DND-41 (cell line): ENCODE results near the gene ACER2.
"Not testable (repeated sequence)": the region's sequence is repeated elsewhere in the genome, so short reads cannot be mapped to it uniquely, and the experiment has no call there.

Experiments used
- EZH2 ChIP-seq: IDR thresholded peaks from 3 replicates; pipeline ENCODE4 v1.6.1; 2012; ENCODE audit warnings: borderline replicate concordance, low read depth, mild to moderate bottlenecking, moderate library complexity, low read length, inconsistent platforms; ENCODE audit not compliant: severe bottlenecking
- TF ChIP-seq, protein P1 (sequence below): IDR thresholded peaks from 2 replicates; pipeline ENCODE4 v1.5.1; 2012; ENCODE audit warnings: borderline replicate concordance, low read length, moderate library complexity, mild to moderate bottlenecking; ENCODE audit not compliant: poor library complexity, severe bottlenecking; ENCODE audit errors: extremely low read depth

- TF ChIP-seq, protein P1, sequence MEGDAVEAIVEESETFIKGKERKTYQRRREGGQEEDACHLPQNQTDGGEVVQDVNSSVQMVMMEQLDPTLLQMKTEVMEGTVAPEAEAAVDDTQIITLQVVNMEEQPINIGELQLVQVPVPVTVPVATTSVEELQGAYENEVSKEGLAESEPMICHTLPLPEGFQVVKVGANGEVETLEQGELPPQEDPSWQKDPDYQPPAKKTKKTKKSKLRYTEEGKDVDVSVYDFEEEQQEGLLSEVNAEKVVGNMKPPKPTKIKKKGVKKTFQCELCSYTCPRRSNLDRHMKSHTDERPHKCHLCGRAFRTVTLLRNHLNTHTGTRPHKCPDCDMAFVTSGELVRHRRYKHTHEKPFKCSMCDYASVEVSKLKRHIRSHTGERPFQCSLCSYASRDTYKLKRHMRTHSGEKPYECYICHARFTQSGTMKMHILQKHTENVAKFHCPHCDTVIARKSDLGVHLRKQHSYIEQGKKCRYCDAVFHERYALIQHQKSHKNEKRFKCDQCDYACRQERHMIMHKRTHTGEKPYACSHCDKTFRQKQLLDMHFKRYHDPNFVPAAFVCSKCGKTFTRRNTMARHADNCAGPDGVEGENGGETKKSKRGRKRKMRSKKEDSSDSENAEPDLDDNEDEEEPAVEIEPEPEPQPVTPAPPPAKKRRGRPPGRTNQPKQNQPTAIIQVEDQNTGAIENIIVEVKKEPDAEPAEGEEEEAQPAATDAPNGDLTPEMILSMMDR, result not testable (repeated sequence)
- TF ChIP-seq EZH2, result not testable (repeated sequence)
These were observed 4.6 kb downstream of the ACER2 start for GRCh38 chr9:19413456-19413855.
